Activated naive CD4-positive, alpha-beta T cell treated with anti-CD3 and anti-CD28 coated beads, Interleukin-2, amount 50 U/mL, for 72 hours (primary cell): ENCODE data around the gene ENOSF1. TPM values are rescaled to one million over a fixed set of nuclear protein-coding genes. Genes with fewer than 3 reads are reported as not detected.
"Not testable (repeated sequence)": the region's sequence is repeated elsewhere in the genome, so short reads cannot be mapped to it uniquely, and the experiment has no call there.

Source experiments
- ATAC-seq, 2 donors: fragments of 150-1000 bp; cut with Tn5 transposase; 2 replicates each; pipeline ENCODE4 v1.10.0; 2021; ENCODE audit warnings: mild to moderate bottlenecking in 2 of 2, moderate library complexity in 2 of 2
- DNase-seq, 2 donors: peaks; one replicate each; pipeline ENCODE4 v3.0.0; 2021 to 2022; ENCODE audit warnings: low spot score in 2 of 2
- H3K27ac Mint-ChIP-seq, 2 donors: one replicate each; pipeline ENCODE4 v1.8.0; 2022; ENCODE audit warnings: mild to moderate bottlenecking in 2 of 2, mixed read lengths in 2 of 2
- H3K36me3 Mint-ChIP-seq, 2 donors: one replicate each; pipeline ENCODE4 v1.8.0; 2022; ENCODE audit warnings: mixed read lengths in 2 of 2
- H3K9me3 Mint-ChIP-seq, 2 donors: one replicate each; pipeline ENCODE4 v1.8.0; 2022; ENCODE audit warnings: mixed read lengths in 2 of 2
- total RNA-seq, 2 donors: library from RNA; stranded (reverse); gene quantifications; one replicate each; pipeline ENCODE4 v1.2.3, GENCODE V29; 2022

Gene ENOSF1
- total RNA-seq, 2 donors from 2014 or later = 51.8 to 83.8 TPM

- no peaks in the 10 kb centered on the region for H3K9me3 Mint-ChIP-seq
- ATAC-seq (no peak), DNase-seq (no peak)
- peak overlapping the region in 1 of 2 donors; percentile 79 for H3K27ac Mint-ChIP-seq
- peaks cover 35 to 47% of the 10 kb centered on the region in 2 donors for H3K36me3 Mint-ChIP-seq
These were observed 29.6 kb downstream of the ENOSF1 start for GRCh38 chr18:682833-683232.

DNA sequence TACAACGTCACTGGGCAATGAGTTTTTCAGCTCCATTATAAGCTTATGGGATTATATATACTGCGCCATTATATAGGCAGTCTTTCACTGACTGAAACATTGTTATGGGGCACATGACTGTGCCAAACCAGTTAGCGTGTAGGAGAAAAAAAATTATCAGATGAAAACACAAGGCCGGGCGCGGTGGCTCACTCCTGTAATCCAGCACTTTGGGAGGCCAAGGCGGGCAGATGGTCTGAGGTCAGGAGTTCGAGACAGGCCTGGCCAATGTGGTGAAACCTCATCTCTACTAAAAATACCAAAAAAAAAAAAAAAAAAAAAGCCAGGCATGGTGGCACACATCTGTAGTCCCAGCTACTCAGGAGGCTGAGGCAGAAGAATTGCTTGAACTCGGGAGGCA lies 30.0 kb downstream of the ENOSF1 start:
- Mint-ChIP-seq H3K36me3 (peaks cover 36 to 44% of the 10 kb centered on the region in 2 donors), H3K27ac (peak overlapping the region; percentile 79 to 89)
- not testable (repeated sequence) for DNase-seq

DNA sequence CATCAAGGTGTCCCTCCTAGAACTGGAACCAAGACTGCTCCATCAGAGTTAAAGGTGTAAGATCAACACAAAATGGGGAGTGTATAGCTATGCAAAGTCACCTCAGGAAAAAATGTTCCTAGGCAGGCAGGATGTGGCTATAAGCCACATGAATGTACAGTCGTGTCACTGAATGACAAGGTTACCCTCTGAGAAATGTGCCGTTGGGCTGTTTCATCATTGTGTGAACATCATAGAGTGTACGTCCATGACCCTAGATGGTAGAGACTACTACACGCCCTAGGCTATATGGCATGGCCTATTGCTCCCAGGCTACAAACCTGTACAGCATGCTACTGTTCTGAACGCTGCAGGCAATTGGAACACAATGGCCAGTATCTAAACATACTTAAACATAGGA lies 30.4 kb downstream of the ENOSF1 start:
- DNase-seq (peak; percentile 58 to 66), ATAC-seq (peak; percentile 94 to 99)
- Mint-ChIP-seq H3K9me3 (no peaks in the 10 kb centered on the region), H3K27ac (peak overlapping the region; percentile 79 to 89), H3K36me3 (peaks cover 33 to 40% of the 10 kb centered on the region in 2 donors)

More for the DNA sequence above, 30.0 kb downstream of the ENOSF1 start:
- H3K9me3 Mint-ChIP-seq, ATAC-seq: not testable (repeated sequence)

- H3K9me3 Mint-ChIP-seq = no peaks in the 10 kb centered on the region
- ATAC-seq = no peak
- H3K36me3 Mint-ChIP-seq = peaks cover 24 to 29% of the 10 kb centered on the region in 2 donors
- H3K27ac Mint-ChIP-seq = peak overlapping the region in 1 of 2 donors; percentile 74
- no peak for DNase-seq
These were observed 32.0 kb downstream of the ENOSF1 start for GRCh38 chr18:680392-680791.

- Mint-ChIP-seq H3K9me3 (no peaks in the 10 kb centered on the region), H3K27ac (peak overlapping the region in 1 of 2 donors; percentile 74), H3K36me3 (peaks cover 24 to 28% of the 10 kb centered on the region in 2 donors)
- DNase-seq = no peak
- ATAC-seq = no peak
These were observed 32.9 kb downstream of the ENOSF1 start for GRCh38 chr18:679516-679915.

- H3K9me3 Mint-ChIP-seq = no peaks in the 10 kb centered on the region
- no peak for ATAC-seq
- H3K27ac Mint-ChIP-seq = peak overlapping the region in 1 of 2 donors; percentile 92
- no peak for DNase-seq
- H3K36me3 Mint-ChIP-seq = peaks cover 23 to 24% of the 10 kb centered on the region in 2 donors
These were observed 33.8 kb downstream of the ENOSF1 start for GRCh38 chr18:678482-679182.

- no peak for DNase-seq
- H3K36me3 Mint-ChIP-seq = peaks cover 16 to 24% of the 10 kb centered on the region in 2 donors
- no peak for ATAC-seq
- H3K9me3 Mint-ChIP-seq = no peaks in the 10 kb centered on the region
- H3K27ac Mint-ChIP-seq = no peak overlapping the region
These were observed 34.5 kb downstream of the ENOSF1 start for GRCh38 chr18:677951-678381.

- ATAC-seq = no peak
- peaks cover 15 to 27% of the 10 kb centered on the region in 2 donors for H3K36me3 Mint-ChIP-seq
- no peak overlapping the region for H3K27ac Mint-ChIP-seq
These were observed 35.3 kb downstream of the ENOSF1 start for GRCh38 chr18:677145-677544.

DNA sequence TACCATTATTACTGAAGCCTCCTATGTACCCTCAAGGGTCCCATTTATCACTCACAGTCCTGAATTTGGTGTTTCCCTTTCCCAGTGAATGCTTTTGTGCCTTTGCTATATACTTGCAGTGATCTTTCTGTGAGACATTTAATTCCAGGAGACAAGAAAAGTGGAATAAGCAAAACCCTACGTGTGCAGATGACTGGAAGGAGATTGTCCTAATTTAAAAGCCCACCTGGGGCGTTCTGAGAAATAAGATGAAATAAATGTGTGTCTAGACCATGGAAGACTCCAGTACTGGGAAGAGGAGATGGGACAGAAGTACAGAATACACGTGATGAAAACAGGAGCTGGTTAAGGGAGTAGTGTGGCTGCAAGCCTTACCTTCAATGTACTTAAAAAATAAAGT lies 35.7 kb downstream of the ENOSF1 start:
- Mint-ChIP-seq H3K9me3 (no peaks in the 10 kb centered on the region), H3K27ac (peak overlapping the region in 1 of 2 donors; percentile 7), H3K36me3 (peaks cover 12 to 22% of the 10 kb centered on the region in 2 donors)
- DNase-seq (no peak), ATAC-seq (no peak)

More at GRCh38 chr18:677145-677544, 35.3 kb downstream of the ENOSF1 start:
- no peak for DNase-seq
- H3K9me3 Mint-ChIP-seq = no peaks in the 10 kb centered on the region

- DNase-seq = no peak
- ATAC-seq = peak in 1 of 2 donors; percentile 17
- H3K9me3 Mint-ChIP-seq = no peaks in the 10 kb centered on the region
- peak overlapping the region; percentile 46 to 56 for H3K27ac Mint-ChIP-seq
- peaks cover 13 to 21% of the 10 kb centered on the region in 2 donors for H3K36me3 Mint-ChIP-seq
These were observed 36.4 kb downstream of the ENOSF1 start for GRCh38 chr18:676069-676468.

DNA sequence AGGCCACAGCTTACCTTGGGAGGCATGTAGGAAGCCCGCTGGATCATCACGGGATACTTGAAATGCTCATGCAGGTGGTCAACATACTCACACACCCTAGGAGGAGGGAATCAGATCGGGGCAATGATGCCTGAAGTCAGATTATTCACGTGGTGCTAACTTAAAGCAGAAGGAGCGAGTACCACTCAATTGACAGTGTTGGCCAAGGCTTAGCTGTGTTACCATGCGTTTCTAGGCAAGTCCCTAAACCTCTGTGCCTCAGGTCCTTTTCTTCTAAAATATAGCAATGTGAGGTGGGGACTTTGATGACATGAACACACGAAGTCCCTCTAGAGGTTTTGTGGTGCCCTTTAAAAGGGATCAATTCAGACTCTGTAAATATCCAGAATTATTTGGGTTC lies 37.1 kb downstream of the ENOSF1 start:
- peaks cover 20 to 28% of the 10 kb centered on the region in 2 donors for H3K36me3 Mint-ChIP-seq
- no peaks in the 10 kb centered on the region for H3K9me3 Mint-ChIP-seq
- peak overlapping the region in 1 of 2 donors; percentile 56 for H3K27ac Mint-ChIP-seq
- ATAC-seq (no peak), DNase-seq (no peak)

GRCh38 chr18:673769-674168 lies 38.7 kb downstream of the ENOSF1 start:
- DNase-seq (no peak), ATAC-seq (no peak)
- peaks cover 28 to 32% of the 10 kb centered on the region in 2 donors for H3K36me3 Mint-ChIP-seq
- no peak overlapping the region for H3K27ac Mint-ChIP-seq
- H3K9me3 Mint-ChIP-seq = no peaks in the 10 kb centered on the region

- DNase-seq (no peak), ATAC-seq (no peak)
- Mint-ChIP-seq H3K9me3 (no peaks in the 10 kb centered on the region), H3K27ac (no peak overlapping the region), H3K36me3 (peaks cover 33 to 37% of the 10 kb centered on the region in 2 donors)
These were observed 39.1 kb downstream of the ENOSF1 start for GRCh38 chr18:673317-673716.

GRCh38 chr18:671405-671804 lies 41.0 kb downstream of the ENOSF1 start:
- DNase-seq (no peak), ATAC-seq (no peak)
- Mint-ChIP-seq H3K27ac (peak overlapping the region; percentile 44 to 66), H3K9me3 (peaks cover 3% of the 10 kb centered on the region in 2 donors), H3K36me3 (peaks cover 41 to 51% of the 10 kb centered on the region in 2 donors)

DNA sequence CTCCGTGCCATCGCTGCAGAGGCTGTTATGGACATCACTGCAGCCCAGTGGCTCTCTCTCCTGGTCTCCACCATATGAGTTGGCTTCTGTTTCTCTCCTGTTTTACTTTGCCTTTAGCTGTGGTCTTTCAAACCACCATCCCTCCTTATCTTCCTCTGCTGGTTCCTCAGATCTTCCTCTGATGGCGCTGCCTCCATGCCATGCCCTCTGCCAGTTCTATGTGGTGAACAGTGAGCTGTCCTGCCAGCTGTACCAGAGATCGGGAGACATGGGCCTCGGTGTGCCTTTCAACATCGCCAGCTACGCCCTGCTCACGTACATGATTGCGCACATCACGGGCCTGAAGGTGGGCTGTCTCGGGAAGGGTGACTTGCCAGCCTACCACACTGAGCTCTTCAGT lies 41.9 kb downstream of the ENOSF1 start:
- Mint-ChIP-seq H3K9me3 (peaks cover 4% of the 10 kb centered on the region in 2 donors), H3K36me3 (peaks cover 46 to 58% of the 10 kb centered on the region in 2 donors), H3K27ac (peak overlapping the region; percentile 66 to 69)
- no peak for ATAC-seq
- no peak for DNase-seq

DNA sequence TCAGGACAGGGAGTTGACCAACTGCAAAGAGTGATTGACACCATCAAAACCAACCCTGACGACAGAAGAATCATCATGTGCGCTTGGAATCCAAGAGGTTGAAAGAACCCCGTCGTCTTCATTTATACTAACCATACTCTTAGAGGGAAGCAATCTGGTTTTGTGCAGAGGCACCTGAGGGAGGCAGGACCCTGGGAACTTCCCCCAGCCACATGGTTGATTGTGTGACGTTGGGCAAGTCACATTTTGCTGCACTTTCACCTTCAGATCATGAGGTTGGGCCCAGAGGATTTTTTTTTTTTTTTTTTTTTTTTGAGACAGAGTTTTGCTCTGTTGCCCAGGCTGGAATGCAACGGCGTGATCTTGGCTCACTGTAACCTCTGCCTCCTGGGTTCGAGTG lies 43.4 kb downstream of the ENOSF1 start:
- DNase-seq = no peak
- Mint-ChIP-seq H3K27ac (peak overlapping the region in 1 of 2 donors; percentile 55), H3K36me3 (peaks cover 46 to 58% of the 10 kb centered on the region in 2 donors), H3K9me3 (peaks cover 4% of the 10 kb centered on the region in 2 donors)
- ATAC-seq = no peak

GRCh38 chr18:668260-668659 lies 44.2 kb downstream of the ENOSF1 start:
- Mint-ChIP-seq H3K9me3 (peaks cover 4% of the 10 kb centered on the region in 2 donors), H3K36me3 (peaks cover 46 to 58% of the 10 kb centered on the region in 2 donors), H3K27ac (no peak overlapping the region)
- no peak for DNase-seq
- no peak for ATAC-seq

DNA sequence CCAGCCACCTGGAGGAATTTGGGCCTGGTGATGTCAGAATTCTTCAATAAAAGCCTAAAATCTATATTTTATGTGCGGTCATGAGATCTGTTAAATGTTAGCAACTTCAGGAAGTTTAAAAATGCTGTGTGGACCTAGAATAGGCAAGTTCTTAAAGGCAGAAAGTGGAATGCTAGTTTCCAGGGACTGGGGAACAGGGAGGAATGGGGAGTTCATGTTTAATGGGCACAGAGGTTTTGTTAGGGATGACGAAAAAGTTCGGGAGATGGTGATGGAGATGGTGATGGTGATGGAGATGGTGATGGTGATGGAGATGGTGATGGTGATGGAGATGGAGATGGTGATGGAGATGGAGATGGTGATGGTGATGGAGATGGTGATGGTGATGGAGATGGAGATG lies 45.8 kb downstream of the ENOSF1 start:
- no peak for ATAC-seq
- H3K27ac Mint-ChIP-seq = no peak overlapping the region
- H3K9me3 Mint-ChIP-seq = peaks cover 4% of the 10 kb centered on the region in 2 donors
- DNase-seq = no peak
- peaks cover 47 to 62% of the 10 kb centered on the region in 2 donors for H3K36me3 Mint-ChIP-seq
